A549 (cell line): ENCODE measurements around the gene NRXN3.

ENCODE experiments used
- EHF ChIP-seq: fragments of 250-450 bp; sonication (Bioruptor Pico); IDR thresholded peaks from 2 replicates; pipeline ENCODE4 v1.5.0; 2020; ENCODE audit warnings: mild to moderate bottlenecking
- EHMT2 ChIP-seq: fragments of 200-600 bp; sonication (generic); IDR thresholded peaks from 2 replicates; pipeline ENCODE4 v1.6.1; 2016; ENCODE audit warnings: antibody characterized with exemption, low read depth, mild to moderate bottlenecking, moderate library complexity
- JUN ChIP-seq, 2 experiments: fragments of >200 bp; sonication (Bioruptor Twin); formaldehyde crosslinking; IDR thresholded peaks; 2 replicates in 1 of 2; 3 replicates in 1 of 2; pipeline ENCODE4 v1.6.1; 2016 to 2017
- TF ChIP-seq, protein P1 (sequence below): fragments of >200 bp; sonication (Bioruptor Twin); formaldehyde crosslinking; IDR thresholded peaks from 3 replicates; pipeline ENCODE4 v1.6.1; 2016
- TF ChIP-seq, protein P2 (sequence below): fragments of 200-600 bp; sonication (generic); IDR thresholded peaks from 2 replicates; pipeline ENCODE4 v1.6.1; 2016; ENCODE audit warnings: antibody characterized with exemption, mild to moderate bottlenecking, moderate library complexity

DNA sequence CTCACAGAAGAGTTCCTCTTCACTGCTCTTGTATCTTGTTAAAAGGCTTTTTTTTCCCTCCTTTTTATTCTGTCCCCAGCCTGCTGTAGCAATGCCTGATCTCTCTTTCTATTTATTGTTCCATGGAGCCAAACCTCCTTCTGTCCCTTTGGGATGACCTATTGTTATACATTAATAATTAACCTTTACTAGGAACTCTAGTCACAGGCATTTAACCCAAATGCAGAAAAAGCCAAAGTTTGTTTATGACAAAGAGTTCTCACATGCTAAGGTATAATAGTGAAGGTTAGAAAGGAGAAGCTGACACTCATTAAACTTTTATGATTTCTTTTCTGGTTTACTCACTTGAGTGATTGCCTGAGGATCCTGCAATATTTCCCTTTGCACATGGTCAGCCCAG is 535.8 kb downstream of the NRXN3 start:
- TF ChIP-seq EHMT2 (no peak), EHF (CRISPR knock-in tag) (no peak), JUN (IDR thresholded peaks at IDR 0.05) (no peak)
- TF ChIP-seq, protein P1, sequence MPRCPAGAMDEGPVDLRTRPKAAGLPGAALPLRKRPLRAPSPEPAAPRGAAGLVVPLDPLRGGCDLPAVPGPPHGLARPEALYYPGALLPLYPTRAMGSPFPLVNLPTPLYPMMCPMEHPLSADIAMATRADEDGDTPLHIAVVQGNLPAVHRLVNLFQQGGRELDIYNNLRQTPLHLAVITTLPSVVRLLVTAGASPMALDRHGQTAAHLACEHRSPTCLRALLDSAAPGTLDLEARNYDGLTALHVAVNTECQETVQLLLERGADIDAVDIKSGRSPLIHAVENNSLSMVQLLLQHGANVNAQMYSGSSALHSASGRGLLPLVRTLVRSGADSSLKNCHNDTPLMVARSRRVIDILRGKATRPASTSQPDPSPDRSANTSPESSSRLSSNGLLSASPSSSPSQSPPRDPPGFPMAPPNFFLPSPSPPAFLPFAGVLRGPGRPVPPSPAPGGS: no peak
- TF ChIP-seq, protein P2, sequence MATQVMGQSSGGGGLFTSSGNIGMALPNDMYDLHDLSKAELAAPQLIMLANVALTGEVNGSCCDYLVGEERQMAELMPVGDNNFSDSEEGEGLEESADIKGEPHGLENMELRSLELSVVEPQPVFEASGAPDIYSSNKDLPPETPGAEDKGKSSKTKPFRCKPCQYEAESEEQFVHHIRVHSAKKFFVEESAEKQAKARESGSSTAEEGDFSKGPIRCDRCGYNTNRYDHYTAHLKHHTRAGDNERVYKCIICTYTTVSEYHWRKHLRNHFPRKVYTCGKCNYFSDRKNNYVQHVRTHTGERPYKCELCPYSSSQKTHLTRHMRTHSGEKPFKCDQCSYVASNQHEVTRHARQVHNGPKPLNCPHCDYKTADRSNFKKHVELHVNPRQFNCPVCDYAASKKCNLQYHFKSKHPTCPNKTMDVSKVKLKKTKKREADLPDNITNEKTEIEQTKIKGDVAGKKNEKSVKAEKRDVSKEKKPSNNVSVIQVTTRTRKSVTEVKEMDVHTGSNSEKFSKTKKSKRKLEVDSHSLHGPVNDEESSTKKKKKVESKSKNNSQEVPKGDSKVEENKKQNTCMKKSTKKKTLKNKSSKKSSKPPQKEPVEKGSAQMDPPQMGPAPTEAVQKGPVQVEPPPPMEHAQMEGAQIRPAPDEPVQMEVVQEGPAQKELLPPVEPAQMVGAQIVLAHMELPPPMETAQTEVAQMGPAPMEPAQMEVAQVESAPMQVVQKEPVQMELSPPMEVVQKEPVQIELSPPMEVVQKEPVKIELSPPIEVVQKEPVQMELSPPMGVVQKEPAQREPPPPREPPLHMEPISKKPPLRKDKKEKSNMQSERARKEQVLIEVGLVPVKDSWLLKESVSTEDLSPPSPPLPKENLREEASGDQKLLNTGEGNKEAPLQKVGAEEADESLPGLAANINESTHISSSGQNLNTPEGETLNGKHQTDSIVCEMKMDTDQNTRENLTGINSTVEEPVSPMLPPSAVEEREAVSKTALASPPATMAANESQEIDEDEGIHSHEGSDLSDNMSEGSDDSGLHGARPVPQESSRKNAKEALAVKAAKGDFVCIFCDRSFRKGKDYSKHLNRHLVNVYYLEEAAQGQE: no peak
